Measurements from ENCODE around the gene IL19.
A peak's percentile ranks its signal among the peaks of the same experiment; 100 is the strongest.
"Not testable (repeated sequence)": the region's sequence is repeated elsewhere in the genome, so short reads cannot be mapped to it uniquely, and the experiment has no call there.

IL19 gene

DNA sequence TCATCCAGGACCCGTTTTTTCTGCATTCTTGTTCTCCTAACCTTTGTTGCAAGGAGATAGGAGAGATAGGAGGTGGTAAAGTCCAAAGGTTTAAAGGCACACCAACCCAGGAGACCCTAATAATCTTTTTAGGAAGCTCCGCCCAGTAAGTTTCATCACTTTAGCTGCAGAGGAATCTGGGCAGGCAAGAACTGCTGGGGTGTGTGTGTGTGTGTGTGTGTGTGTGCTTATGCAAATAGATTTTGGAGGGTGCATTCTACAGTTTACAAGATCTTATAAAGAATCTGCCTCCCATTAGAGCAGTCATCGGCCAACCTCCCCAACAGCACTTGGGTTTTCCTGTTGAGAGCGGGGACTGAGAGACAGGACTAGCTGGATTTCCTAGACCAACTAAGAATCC is 5.7 kb downstream of the IL19 start:
- DNase-seq = no peak

DNA sequence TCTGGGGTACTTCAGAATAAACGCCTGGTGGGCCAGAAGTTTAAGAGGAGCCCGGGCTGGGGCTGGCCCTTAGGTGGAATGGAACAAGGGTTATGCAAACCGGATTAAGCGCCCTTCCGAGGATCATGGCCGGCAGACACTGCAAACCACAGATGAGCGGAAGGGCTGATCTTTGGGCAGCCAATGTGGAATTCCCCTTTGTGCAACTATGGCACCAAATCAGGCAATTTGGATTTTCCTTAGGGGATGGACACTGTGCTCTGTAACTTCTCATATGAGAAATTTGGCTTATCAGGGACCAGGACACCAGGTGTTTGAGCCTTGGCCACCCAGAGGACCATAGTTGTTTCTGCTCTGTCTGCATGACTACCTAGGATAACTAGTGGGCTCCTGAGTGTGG is 7.5 kb downstream of the IL19 start:
- no peak for DNase-seq

DNA sequence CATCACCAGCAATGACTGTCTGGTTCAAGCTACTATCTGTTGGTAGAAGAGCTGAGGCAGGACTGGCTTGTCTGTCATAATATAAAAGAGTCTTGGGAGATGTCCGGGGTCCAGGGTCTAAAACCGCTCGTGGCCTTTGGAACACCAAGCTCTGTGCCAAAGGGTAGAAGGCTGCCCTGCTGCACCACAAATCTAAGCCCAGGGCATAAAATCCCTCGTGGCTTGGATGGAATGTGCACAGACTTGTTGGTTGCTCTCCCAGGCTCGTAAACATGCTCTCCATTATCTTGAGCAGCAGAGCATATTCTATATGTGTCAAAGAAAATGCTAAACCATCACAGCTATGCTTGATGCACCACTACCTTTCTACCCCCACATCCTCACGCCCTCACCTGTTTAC is 8.3 kb downstream of the IL19 start:
- DNase-seq = not testable (repeated sequence)

DNA sequence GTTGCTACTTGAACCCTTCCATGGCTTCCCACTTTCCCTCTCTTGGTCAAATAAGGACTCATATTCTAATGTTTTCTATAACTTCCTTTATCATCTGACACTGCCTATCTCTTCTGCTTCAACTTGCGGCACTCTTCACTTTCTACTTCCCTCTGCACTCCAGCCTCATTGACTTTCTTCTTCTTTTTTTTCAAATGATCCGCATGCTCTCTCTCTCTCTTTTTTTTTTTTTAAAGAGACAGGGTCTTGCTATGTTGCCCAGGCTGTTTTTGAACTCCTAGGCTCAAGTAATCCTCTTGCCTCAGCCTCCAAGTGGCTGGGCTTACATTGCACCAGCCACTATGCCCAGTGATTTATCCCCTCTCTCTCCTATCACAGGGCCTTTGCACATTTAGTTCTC is 9.1 kb downstream of the IL19 start:
- no peak for DNase-seq

DNA sequence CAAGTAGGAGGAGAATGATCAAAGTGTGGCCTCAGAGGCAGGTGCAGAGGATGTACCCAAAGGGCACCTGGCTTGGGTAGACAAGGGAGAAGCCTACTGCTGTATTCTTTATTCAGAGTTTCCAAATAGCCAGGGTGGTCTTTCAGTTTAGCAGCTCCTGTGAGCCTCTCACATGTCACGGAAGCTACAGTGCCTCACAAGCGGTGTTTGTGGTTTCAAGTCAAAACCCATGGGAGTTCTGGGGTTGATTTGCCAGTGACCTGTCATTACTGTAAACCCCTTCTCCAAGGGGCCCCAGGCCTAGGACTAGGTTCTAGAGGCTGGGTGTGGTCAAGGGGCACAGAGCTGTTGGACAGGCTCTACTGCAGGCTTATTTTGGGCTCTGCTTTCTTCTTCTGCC is 11.9 kb downstream of the IL19 start:
- DNase-seq = no peak

- DNase-seq = no peak
Observed at GRCh38 chr1:206783506-206783905, 12.9 kb downstream of the IL19 start.

- DNase-seq = peak in 4 of 5 donors; percentile 23 to 97 (median 41)
Observed at GRCh38 chr1:206784471-206784903, 13.9 kb downstream of the IL19 start.

DNA sequence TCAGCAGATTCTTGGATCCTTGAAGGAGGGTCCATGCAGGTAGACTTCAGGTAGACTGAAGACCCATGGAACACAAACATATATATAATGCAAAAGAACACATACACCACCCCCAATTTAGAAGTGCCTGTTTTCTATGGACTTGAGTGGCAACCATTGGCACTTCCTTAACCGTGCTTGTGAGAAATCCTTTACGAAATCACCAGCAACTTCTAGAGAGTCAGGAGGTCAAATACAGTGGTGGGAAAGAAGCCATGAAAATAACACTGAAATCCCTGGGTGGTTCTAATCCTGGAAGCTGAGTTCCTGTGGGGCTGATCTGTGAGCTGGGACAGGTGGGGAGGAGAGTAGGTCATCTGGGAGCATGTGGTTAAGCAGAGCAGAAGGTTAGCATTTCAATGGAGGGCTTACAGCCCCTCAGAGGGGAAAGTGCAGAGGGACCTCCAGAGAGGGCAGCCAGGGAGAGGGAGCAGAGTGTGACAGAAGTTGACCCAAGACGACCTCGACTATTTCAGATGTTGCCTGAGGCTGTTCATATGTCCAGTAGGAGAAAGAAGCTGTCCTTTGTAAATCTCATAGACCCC is 14.7 kb downstream of the IL19 start:
- no peak for DNase-seq

DNA sequence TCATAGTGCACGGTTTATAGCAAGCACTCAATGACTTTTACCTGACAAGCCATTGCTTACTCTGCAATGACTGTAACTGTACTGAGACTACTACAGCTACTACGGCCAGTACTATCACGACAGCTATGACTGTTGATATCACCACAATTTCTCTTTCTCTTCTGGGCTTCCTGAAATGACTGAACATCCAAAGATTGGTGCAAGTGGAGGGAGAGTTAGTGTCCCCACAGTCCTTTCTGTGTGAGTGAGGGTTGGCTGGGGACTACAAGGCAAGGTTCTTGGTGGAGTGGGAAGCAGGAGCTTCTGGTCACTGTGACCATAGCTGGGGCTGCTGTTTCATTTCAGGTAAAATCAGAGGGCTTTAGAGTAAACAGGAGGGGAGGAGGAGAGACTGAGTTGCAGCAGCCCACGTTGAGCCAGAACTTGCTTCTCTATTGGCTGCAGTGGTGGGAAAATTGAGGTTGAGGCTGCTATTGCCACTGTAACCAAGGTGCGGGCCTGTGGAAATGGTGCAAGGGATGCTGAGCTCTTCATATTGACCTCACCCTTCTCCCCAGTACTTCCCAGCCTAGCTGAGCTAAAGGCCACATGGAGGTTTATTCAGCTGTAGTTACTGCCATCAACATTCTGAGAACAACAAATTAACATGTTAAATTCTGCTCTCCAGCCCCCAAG is 15.8 kb downstream of the IL19 start:
- DNase-seq = peak in 1 of 5 donors; percentile 71

DNA sequence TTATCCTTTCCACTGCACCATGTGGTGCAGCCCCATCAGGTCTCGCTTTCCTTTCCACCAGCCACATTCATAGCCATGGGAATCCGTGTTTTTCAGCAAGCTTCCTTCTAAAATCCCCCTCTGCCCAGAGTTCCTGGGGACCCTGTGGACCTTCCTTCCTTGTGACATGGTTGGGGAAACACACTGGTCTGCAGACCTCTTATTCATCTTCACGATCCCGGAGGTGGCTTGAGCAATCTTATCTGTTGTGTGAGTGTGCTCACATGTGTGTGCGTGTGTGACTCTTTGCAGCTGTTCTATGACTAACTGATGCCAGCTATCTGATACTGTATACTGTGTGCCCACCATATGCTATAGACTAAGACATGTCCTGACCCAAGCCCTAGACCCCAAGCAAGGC is 17.3 kb downstream of the IL19 start:
- DNase-seq = no peak

- DNase-seq = no peak
Observed at GRCh38 chr1:206788487-206789050, 18.0 kb downstream of the IL19 start.

GRCh38 chr1:206790502-206791250 is 20.1 kb downstream of the IL19 start:
- DNase-seq = no peak

- no peak for DNase-seq
Observed at GRCh38 chr1:206792939-206793607, 22.5 kb downstream of the IL19 start.

DNA sequence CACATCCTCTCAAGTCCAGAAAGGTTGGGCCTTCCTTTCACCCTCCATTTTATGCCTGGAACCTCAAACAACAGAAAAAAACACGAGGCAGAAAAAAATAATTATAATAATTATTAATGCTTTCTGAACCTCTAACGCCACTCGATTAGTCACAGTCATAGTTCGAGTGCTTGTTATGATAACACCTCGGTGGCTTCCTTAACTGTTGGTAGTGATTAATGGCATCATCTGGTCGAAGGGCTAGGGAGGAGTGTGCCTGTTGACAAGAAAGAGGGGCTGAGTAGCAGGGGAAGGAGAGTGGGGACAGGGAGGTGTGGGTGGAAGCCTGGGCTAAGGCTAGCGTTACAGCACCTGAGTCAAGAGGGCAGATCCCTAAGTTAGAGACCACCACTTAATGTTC is 23.0 kb downstream of the IL19 start:
- DNase-seq = no peak

DNA sequence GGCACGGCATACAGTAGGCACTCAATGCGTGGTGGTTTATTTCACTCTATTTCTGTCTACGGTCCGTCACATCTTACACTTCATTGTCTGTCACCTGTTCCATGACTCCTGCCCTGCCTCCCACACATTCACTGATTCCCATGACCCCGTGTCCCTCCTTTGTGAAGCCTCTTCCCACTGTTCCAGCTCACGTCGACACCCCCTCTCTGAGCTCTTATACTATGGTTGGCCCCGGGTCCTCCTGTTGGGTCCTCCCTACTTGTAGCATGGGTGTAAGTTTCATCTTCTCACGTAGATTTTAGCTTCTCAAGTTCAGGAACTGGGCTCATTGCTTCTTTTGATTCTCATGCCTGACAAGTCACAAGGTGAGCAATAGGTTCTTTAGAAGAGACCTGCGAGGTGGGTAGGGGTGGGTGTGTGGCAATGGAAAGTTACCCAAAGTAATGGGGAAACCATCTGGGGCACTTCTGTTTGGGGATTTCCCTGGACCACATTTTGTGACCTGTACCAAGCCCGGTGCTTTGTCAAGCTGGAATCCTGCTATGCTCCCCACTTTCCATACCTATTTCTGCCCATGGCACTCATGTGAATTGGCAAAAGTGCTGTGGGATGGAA is 23.8 kb downstream of the IL19 start:
- no peak for DNase-seq

DNA sequence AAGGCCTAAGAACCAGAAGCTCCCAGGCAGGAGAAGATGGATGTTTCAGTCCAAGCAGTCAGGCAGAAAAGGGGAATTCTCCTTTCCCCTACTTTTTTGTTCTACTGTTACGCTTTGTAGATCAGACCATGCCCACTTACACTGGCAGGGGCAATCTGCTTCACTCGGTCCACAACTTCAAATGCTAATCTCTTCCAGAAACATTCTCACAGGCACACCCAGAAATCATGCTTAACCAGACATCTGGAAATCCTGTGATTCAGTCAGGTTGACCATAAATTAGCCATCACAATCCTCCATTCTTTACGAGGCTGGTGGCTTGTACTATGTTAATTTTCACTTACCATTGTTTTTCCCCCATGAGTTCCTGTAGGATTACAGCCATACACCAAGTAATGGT is 25.5 kb downstream of the IL19 start:
- DNase-seq = no peak

DNA sequence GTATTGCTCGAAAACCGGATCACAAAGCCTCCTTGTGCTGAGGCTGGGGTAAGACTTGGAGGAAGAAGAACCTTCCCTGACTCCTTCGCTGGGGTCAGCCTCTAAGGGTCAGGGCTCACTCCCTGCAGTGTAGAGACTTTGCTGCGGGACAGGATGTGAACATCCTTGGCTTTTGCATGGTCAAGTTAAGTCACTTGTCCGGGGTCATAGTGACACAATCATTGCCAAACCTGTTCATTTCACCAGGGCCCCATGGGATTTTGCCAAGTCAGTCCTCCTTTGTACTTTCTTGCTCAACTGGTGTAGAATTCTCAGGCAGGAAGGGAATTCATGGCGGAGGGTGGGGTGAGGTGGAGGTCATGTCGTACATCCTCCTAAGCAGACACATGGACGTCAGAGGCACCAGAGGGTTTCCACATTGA is 26.4 kb downstream of the IL19 start:
- DNase-seq = no peak

GRCh38 chr1:206797534-206798383 is 27.2 kb downstream of the IL19 start:
- DNase-seq = no peak

DNA sequence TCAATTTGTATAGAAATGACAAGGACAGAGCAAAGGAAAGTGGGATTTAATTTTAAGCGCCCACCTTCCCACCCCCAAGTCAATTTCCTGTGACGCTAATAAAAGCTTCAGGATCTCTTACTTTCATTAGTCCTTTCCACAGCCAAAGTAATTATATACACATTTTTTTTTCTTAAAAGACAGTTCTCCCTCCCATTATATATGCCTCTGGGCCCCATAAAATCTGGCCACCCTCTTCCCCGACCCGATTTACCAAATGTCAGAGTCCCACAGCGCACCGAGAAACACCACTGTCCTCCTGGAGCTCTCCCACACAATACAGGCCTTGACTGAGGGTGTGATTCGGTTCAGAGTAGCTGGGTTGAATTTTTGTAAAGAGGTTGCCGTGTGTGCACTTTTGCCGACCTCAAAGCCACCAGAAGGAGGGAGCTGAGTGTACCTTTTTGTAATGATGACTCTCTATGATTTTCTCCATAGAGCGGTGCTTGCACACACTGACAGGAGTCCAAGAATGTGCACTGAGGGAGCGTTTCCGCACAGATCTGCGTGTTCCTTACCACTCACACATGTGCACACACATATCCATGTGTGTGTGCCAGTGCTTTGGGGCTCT is 27.9 kb downstream of the IL19 start:
- peak in 1 of 5 donors; percentile 37 for DNase-seq

GRCh38 chr1:206799311-206799710 is 28.7 kb downstream of the IL19 start:
- no peak for DNase-seq

GRCh38 chr1:206800411-206800810 is 29.8 kb downstream of the IL19 start:
- DNase-seq = no peak
